HL-60 (cell line): ENCODE results near the gene RFC4.

Source experiments
- CTCF ChIP-seq: IDR thresholded peaks from one replicate; pipeline ENCODE4 v1.5.1; 2011; ENCODE audit warnings: low read length, control low read depth, inconsistent platforms; ENCODE audit not compliant: insufficient read depth
- POLR2AphosphoS5 ChIP-seq: IDR thresholded peaks from 2 replicates; pipeline ENCODE4 v1.6.1; 2012; ENCODE audit warnings: low read depth
- REST ChIP-seq: IDR thresholded peaks from 2 replicates; pipeline ENCODE4 v1.6.1; 2012; ENCODE audit warnings: low read depth; ENCODE audit not compliant: insufficient replicate concordance
- SPI1 ChIP-seq: IDR thresholded peaks from 2 replicates; pipeline ENCODE4 v1.6.1; 2012; ENCODE audit warnings: low read depth, mild to moderate bottlenecking, borderline replicate concordance

DNA sequence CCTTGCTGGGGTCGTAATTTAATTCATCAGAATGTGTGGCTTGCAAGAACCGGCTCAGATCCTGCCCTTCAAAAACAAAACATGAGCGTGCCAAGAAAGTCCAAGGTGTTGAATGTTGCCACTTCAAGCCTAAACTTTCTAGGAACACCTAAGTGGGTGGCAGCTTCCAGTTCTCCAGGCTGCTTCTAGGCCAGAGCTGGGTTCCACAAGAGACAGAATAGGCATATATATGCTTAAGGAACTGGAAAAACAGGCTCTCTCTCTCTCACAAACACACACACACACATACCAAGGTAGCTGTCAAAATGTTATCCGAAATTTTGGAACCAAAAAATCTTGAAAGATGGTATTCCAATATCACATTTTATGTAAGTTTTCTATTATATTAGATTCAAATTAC, 35.3 kb upstream of the RFC4 start:
- TF ChIP-seq REST (no peak), POLR2AphosphoS5 (no peak), SPI1 (no peak), CTCF (no peak)
